Measurements from ENCODE around the gene G6PC3.

Gene G6PC3

GRCh38 chr17:44112284-44113280 is 42.0 kb downstream of the G6PC3 start (continued):
- TF ChIP-seq ZNF398 (tag by site-specific recombination; IDR thresholded peaks at IDR 0.05) (peak; percentile 80), ZEB2 (tag by site-specific recombination; IDR thresholded peaks at IDR 0.05) (no peak), ZNF555 (tag by site-specific recombination; conservative IDR thresholded peaks at IDR 0.05) (no peak), PATZ1 (tag by site-specific recombination; IDR thresholded peaks at IDR 0.05) (peak; percentile 82)

- ChIA-PET CTCF (interaction anchor here (0.7 to 3.9 kb wide), 4 partner anchors 10 to 55 kb away, joined by 3 to 22 read pairs (median 8); partner anchors contain the start of gene HDAC5), POLR2A (no interaction called here)
- H3K4me3 ChIP-seq (ENCODE audit: low read depth, low read length) = no peak overlapping the region
- no peak overlapping the region for H3K27ac ChIP-seq (ENCODE audit: extremely low read depth, low read depth, low read length)
- TF ChIP-seq ZNF19 (tag by site-specific recombination; IDR thresholded peaks at IDR 0.05; ENCODE audit: low read depth) = no peak
- TF ChIP-seq WT1 (tag by site-specific recombination; IDR thresholded peaks at IDR 0.05) = no peak
- no peak for TF ChIP-seq ZBTB17 (tag by site-specific recombination; IDR thresholded peaks at IDR 0.05)
- TF ChIP-seq ZNF175 (tag by site-specific recombination; IDR thresholded peaks at IDR 0.05) = no peak
- no peak for TF ChIP-seq ZNF350 (tag by site-specific recombination; IDR thresholded peaks at IDR 0.05)
- no peak for TF ChIP-seq ZNF529 (tag by site-specific recombination; IDR thresholded peaks at IDR 0.05; ENCODE audit: insufficient replicate concordance)
- TF ChIP-seq YY2 (tag by site-specific recombination; IDR thresholded peaks at IDR 0.05) = no peak
- no peak for TF ChIP-seq KLF10 (tag by site-specific recombination; IDR thresholded peaks at IDR 0.05)
- TF ChIP-seq MEIS1 (CRISPR knock-in tag; IDR thresholded peaks at IDR 0.05; ENCODE audit: borderline replicate concordance) = no peak
- TF ChIP-seq ZNF214 (tag by site-specific recombination; IDR thresholded peaks at IDR 0.05; ENCODE audit: borderline replicate concordance) = no peak
- TF ChIP-seq KLF8 (tag by site-specific recombination; IDR thresholded peaks at IDR 0.05) = no peak
- no peak for TF ChIP-seq GFI1B (tag by site-specific recombination; IDR thresholded peaks at IDR 0.05)
- no peak for TF ChIP-seq ZNF324 (tag by site-specific recombination; IDR thresholded peaks at IDR 0.05)
- no peak for TF ChIP-seq ZBTB44 (tag by site-specific recombination; IDR thresholded peaks at IDR 0.05)
- no peak for TF ChIP-seq ZNF404 (tag by site-specific recombination; IDR thresholded peaks at IDR 0.05)
- peaks cover 24% of the 10 kb centered on the region for H3K4me1 ChIP-seq (ENCODE audit: control insufficient read depth, insufficient read depth, low read length)
- no peaks in the 10 kb centered on the region for H3K9me3 ChIP-seq (ENCODE audit: control insufficient read depth, insufficient read depth, low read depth, low read length)
- peaks cover 0 to 42% of the 10 kb centered on the region in 2 experiments; a peak in 1 of 3 replicates for H3K36me3 ChIP-seq (ENCODE audit: control insufficient read depth in 2 of 2, insufficient read depth in 1 of 2, low read length in 2 of 2)
These were observed 42.8 kb downstream of the G6PC3 start for GRCh38 chr17:44113382-44113781.
